SU-DHL-6 (cell line): ENCODE data around the gene ADPRM.
A peak's percentile ranks its signal among the peaks of the same experiment; 100 is the strongest.

Experiments used
- CTCF ChIP-seq: fragments of 200-600 bp; sonication (generic); IDR thresholded peaks from one replicate; pipeline ENCODE4 v1.5.1; 2017; ENCODE audit warnings: antibody characterized with exemption, mild to moderate bottlenecking, low read length, moderate library complexity; ENCODE audit not compliant: insufficient read depth, poor library complexity, severe bottlenecking
- EZH2phosphoT487 ChIP-seq: fragments of 200-600 bp; sonication (generic), shearing (Covaris generic); conservative IDR thresholded peaks from 2 replicates; pipeline ENCODE4 v1.6.1; 2018; ENCODE audit warnings: mild to moderate bottlenecking, antibody characterized with exemption, low read length, moderate library complexity, mixed read lengths

GRCh38 chr17:10737168-10737622 lies 39.8 kb downstream of the ADPRM start:
- peak; percentile 42 for TF ChIP-seq CTCF
- no peak for TF ChIP-seq EZH2phosphoT487
